ENCODE measurements around the gene STAG3. TPM values are rescaled to one million over a fixed set of nuclear protein-coding genes. Genes with fewer than 3 reads are reported as not detected.
A peak's percentile ranks its signal among the peaks of the same experiment; 100 is the strongest.
"Not testable (repeated sequence)": the region's sequence is repeated elsewhere in the genome, so short reads cannot be mapped to it uniquely, and the experiment has no call there.

The STAG3 gene
- total and polyA plus RNA-seq, 2 donors from 2014 or later: 3.4 to 3.7 TPM

- Histone ChIP-seq H3K36me3 (ENCODE audit: control insufficient read depth in 2 of 3, insufficient read depth in 3 of 3, low read length in 3 of 3) (no peaks in the 10 kb centered on the region), H3K4me3 (ENCODE audit: low read length in 3 of 3) (no peak overlapping the region), H3K4me1 (ENCODE audit: control insufficient read depth in 2 of 3, insufficient read depth in 2 of 3, low read depth in 1 of 3, low read length in 3 of 3) (no peaks in the 10 kb centered on the region), H3K27me3 (ENCODE audit: control insufficient read depth, insufficient read depth, low read length) (no peaks in the 10 kb centered on the region), H3K9ac (ENCODE audit: low read length in 3 of 3) (no peak overlapping the region), H3K9me3 (ENCODE audit: control insufficient read depth in 2 of 3, insufficient read depth in 1 of 3, low read length in 3 of 3) (no peaks in the 10 kb centered on the region), H3K27ac (ENCODE audit: low read depth in 2 of 2, low read length in 2 of 2) (peak overlapping the region in 1 of 2 donors; percentile 14)
- no peak for TF ChIP-seq CTCF (IDR thresholded peaks at IDR 0.05; ENCODE audit: borderline replicate concordance, extremely low read depth, insufficient read depth)
- DNase-seq (peak in 2 of 5 donors; percentile 31 to 78), FAIRE-seq (no peak)
- intact Hi-C loops (cut with DNase I): no loop called here
These were observed 41.6 kb downstream of the STAG3 start for GRCh38 chr7:100219271-100219737.

- DNase-seq: peak in 2 of 5 donors; percentile 38 to 72
- intact Hi-C loops (cut with DNase I); H3K9me3 ChIP-seq (ENCODE audit: control insufficient read depth in 2 of 3, insufficient read depth in 1 of 3, low read length in 3 of 3); H3K27me3 ChIP-seq (ENCODE audit: control insufficient read depth, insufficient read depth, low read length); H3K9ac ChIP-seq (ENCODE audit: low read length in 3 of 3); H3K4me3 ChIP-seq (ENCODE audit: low read length in 3 of 3); H3K36me3 ChIP-seq (ENCODE audit: control insufficient read depth in 2 of 3, insufficient read depth in 3 of 3, low read length in 3 of 3); H3K4me1 ChIP-seq (ENCODE audit: control insufficient read depth in 2 of 3, insufficient read depth in 2 of 3, low read depth in 1 of 3, low read length in 3 of 3); FAIRE-seq: not testable (repeated sequence)
- H3K27ac ChIP-seq (ENCODE audit: low read depth in 2 of 2, low read length in 2 of 2): peak within 1 kb of the TSS in 1 of 2 donors; percentile 47
These were observed 42.3 kb downstream of the STAG3 start, which contains the start of gene PVRIG for GRCh38 chr7:100219801-100220585. PVRIG (plus strand) TSS chr7:100219949; CDS start chr7:100219971, 22 bp downstream.

- Histone ChIP-seq H3K4me3 (ENCODE audit: low read length in 3 of 3) (no peak overlapping the region), H3K4me1 (ENCODE audit: control insufficient read depth in 2 of 3, insufficient read depth in 2 of 3, low read depth in 1 of 3, low read length in 3 of 3) (no peaks in the 10 kb centered on the region), H3K9ac (ENCODE audit: low read length in 3 of 3) (no peak overlapping the region), H3K27me3 (ENCODE audit: control insufficient read depth, insufficient read depth, low read length) (no peaks in the 10 kb centered on the region), H3K9me3 (ENCODE audit: control insufficient read depth in 2 of 3, insufficient read depth in 1 of 3, low read length in 3 of 3) (no peaks in the 10 kb centered on the region), H3K36me3 (ENCODE audit: control insufficient read depth in 2 of 3, insufficient read depth in 3 of 3, low read length in 3 of 3) (no peaks in the 10 kb centered on the region), H3K27ac (ENCODE audit: low read depth in 2 of 2, low read length in 2 of 2) (peak overlapping the region in 1 of 2 donors; percentile 47)
- no peak for TF ChIP-seq CTCF (IDR thresholded peaks at IDR 0.05; ENCODE audit: borderline replicate concordance, extremely low read depth, insufficient read depth)
- intact Hi-C loops (cut with DNase I): no loop called here
- peak in 1 of 5 donors; percentile 29 for DNase-seq
- no peak for FAIRE-seq
These were observed 43.0 kb downstream of the STAG3 start for GRCh38 chr7:100220586-100221230.

GRCh38 chr7:100221231-100221718 lies 43.6 kb downstream of the STAG3 start:
- H3K9ac ChIP-seq (ENCODE audit: low read length in 3 of 3): no peak overlapping the region
- H3K27ac ChIP-seq (ENCODE audit: low read depth in 2 of 2, low read length in 2 of 2): no peak overlapping the region
- no peaks in the 10 kb centered on the region for H3K36me3 ChIP-seq (ENCODE audit: control insufficient read depth in 2 of 3, insufficient read depth in 3 of 3, low read length in 3 of 3)
- no peak overlapping the region for H3K4me3 ChIP-seq (ENCODE audit: low read length in 3 of 3)
- no peaks in the 10 kb centered on the region for H3K27me3 ChIP-seq (ENCODE audit: control insufficient read depth, insufficient read depth, low read length)
- H3K4me1 ChIP-seq (ENCODE audit: control insufficient read depth in 2 of 3, insufficient read depth in 2 of 3, low read depth in 1 of 3, low read length in 3 of 3): no peaks in the 10 kb centered on the region
- intact Hi-C loops (cut with DNase I): no loop called here
- peak in 2 of 5 donors; percentile 19 to 75 for DNase-seq
- H3K9me3 ChIP-seq (ENCODE audit: control insufficient read depth in 2 of 3, insufficient read depth in 1 of 3, low read length in 3 of 3): no peaks in the 10 kb centered on the region
- TF ChIP-seq CTCF (IDR thresholded peaks at IDR 0.05; ENCODE audit: borderline replicate concordance, extremely low read depth, insufficient read depth): no peak
- FAIRE-seq: no peak

Measured in kidney (tissue), 14 donors.